Ovary (tissue), 9 donors: Measurements from ENCODE around the gene LRRC4C. TPM values are rescaled to one million over a fixed set of nuclear protein-coding genes. Genes with fewer than 3 reads are reported as not detected.

Source experiments
- DNase-seq, 5 donors: peaks; one replicate each; pipeline ENCODE4 v3.0.0-alpha.2; 2019 to 2020
- H3K27ac ChIP-seq, 2 donors: fragments of 200-600 bp; one replicate each; pipeline versions ENCODE4 v1.5.1 to v1.8.0; 2019 to 2022
- H3K27me3 ChIP-seq: fragments of 200-600 bp; one replicate; pipeline ENCODE4 v1.8.0; 2022
- H3K36me3 ChIP-seq: fragments of 200-600 bp; sonication (generic); one replicate; pipeline ENCODE4 v1.5.1; 2019
- H3K4me1 ChIP-seq: one replicate; pipeline ENCODE4 v1.8.1; 2013; ENCODE audit warnings: mild to moderate bottlenecking, moderate library complexity; ENCODE audit not compliant: insufficient read depth
- H3K4me3 ChIP-seq: fragments of 200-600 bp; sonication (generic); one replicate; pipeline ENCODE4 v1.5.1; 2017
- H3K9me3 ChIP-seq, 2 donors: fragments of 200-600 bp in 1 of 2; sonication (generic) in 1 of 2; one replicate each; pipeline versions ENCODE4 v1.5.1 to v1.8.1; 2013 to 2019; ENCODE audit warnings: mild to moderate bottlenecking in 1 of 2, moderate library complexity in 1 of 2
- EP300 ChIP-seq: sonication (generic); formaldehyde crosslinking; IDR thresholded peaks from one replicate; pipeline ENCODE4 v1.6.1; 2017; ENCODE audit warnings: antibody characterized with exemption
- POLR2A ChIP-seq: fragments of 450-650 bp; IDR thresholded peaks from one replicate; pipeline ENCODE4 v1.6.1; 2017; ENCODE audit warnings: antibody characterized with exemption, mild to moderate bottlenecking, moderate library complexity
- WGBS, 3 donors: extraction: QIAGEN DNeasy Blood & Tissue Kit in 1 of 3; methylation state at CpG; one replicate each; pipeline versions ENCODE4 v1.1.5 to v1.1.7; 2013 to 2017; 5-methylcytosine and 5-hydroxymethylcytosine counted together
- intact Hi-C, 4 donors: fragments of 100-400 bp; cut with DNase I; formaldehyde crosslinking; loops; one replicate each; pipeline versions ENCODE4 v1.11.0 to v1.15.1; 2022 to 2023
- polyA plus RNA-seq, 2 donors: library from polyadenylated mRNA; stranded (reverse); fragments of 200-250 nt in 1 of 2; fragments of 350-450 nt in 1 of 2; fragmentation: Illumina TruSeq in 1 of 2; extraction: RNeasy Lipid Tissue Mini Kit (QIAGEN cat#74804) in 1 of 2; gene quantifications; one replicate each; pipeline ENCODE4 v1.2.3, GENCODE V29; 2013 to 2014
- total RNA-seq, 7 donors: library from RNA; depleted of rRNA in 2 of 7; stranded (reverse); fragments of >200 nt in 2 of 7; fragmentation: NEBNext Ultra II Directional in 3 of 7; extraction: Animal tissue kit (Norgen Biotek cat#: 25700) in 3 of 7; gene quantifications; one replicate each; pipeline versions ENCODE4 v1.1.0 to v1.2.4, GENCODE V29; 2016 to 2023
- TF ChIP-seq, protein P1 (sequence below), 3 donors: fragments of 450-650 bp in 2 of 3; fragments of 200-600 bp in 1 of 3; IDR thresholded peaks; one replicate each; pipeline versions ENCODE4 v1.5.1 to v1.8.0; 2016 to 2022; ENCODE audit warnings: antibody characterized with exemption in 3 of 3, mild to moderate bottlenecking in 1 of 3
- donor health status: DM: no; HTN: no; CAD: no; lungs with moderate emphysema.
- donor health status: DM: no; HTN: no; CAD: no.
- donor health status: Bipolar disorder and iron deficiency.
- donor health status: DM: yes; HTN: yes; CAD: no.
- donor health status: DM: no; HTN: no; CAD: no.
- donor health status: DM: yes; HTN: yes; CAD: no.

LRRC4C gene
- total and polyA plus RNA-seq, 9 donors, result 0.15 to 12.5 (median 0.78) TPM

DNA sequence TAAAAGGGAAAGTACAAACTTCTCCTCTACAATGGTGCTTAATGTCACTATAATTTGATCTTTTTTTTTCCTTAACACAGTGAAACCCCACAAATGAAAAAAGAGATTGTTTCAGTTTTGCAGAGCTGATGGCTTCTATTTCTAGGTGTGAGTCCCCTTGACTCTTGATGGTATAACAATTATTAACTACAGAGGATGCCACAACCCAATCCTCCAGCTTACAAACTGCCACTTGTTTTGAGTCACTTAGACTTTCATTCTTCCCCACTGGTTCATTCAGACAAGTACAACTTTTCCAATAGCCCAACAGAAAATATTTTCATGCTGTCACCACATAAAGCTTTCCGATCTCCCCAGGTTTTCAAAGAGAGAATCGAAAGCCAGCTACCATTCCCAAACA, 812.2 kb downstream of the LRRC4C start:
- H3K4me1 ChIP-seq, result no peaks in the 10 kb centered on the region
- TF ChIP-seq EP300 (no peak), POLR2A (no peak)
- TF ChIP-seq, protein P1, sequence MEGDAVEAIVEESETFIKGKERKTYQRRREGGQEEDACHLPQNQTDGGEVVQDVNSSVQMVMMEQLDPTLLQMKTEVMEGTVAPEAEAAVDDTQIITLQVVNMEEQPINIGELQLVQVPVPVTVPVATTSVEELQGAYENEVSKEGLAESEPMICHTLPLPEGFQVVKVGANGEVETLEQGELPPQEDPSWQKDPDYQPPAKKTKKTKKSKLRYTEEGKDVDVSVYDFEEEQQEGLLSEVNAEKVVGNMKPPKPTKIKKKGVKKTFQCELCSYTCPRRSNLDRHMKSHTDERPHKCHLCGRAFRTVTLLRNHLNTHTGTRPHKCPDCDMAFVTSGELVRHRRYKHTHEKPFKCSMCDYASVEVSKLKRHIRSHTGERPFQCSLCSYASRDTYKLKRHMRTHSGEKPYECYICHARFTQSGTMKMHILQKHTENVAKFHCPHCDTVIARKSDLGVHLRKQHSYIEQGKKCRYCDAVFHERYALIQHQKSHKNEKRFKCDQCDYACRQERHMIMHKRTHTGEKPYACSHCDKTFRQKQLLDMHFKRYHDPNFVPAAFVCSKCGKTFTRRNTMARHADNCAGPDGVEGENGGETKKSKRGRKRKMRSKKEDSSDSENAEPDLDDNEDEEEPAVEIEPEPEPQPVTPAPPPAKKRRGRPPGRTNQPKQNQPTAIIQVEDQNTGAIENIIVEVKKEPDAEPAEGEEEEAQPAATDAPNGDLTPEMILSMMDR (IDR thresholded peaks at IDR 0.05), result no peak
- DNase-seq, result no peak
- H3K9me3 ChIP-seq, result no peaks in the 10 kb centered on the region
- no peaks in the 10 kb centered on the region for H3K27me3 ChIP-seq
- 95 to 98% (median 97%) methylated on average over 2 of the region's 2 CpGs for WGBS, 3 donors
- H3K27ac ChIP-seq, result no peak overlapping the region
- no peak overlapping the region for H3K4me3 ChIP-seq
- H3K36me3 ChIP-seq, result no peaks in the 10 kb centered on the region
- intact Hi-C loops, result no loop called here

DNA sequence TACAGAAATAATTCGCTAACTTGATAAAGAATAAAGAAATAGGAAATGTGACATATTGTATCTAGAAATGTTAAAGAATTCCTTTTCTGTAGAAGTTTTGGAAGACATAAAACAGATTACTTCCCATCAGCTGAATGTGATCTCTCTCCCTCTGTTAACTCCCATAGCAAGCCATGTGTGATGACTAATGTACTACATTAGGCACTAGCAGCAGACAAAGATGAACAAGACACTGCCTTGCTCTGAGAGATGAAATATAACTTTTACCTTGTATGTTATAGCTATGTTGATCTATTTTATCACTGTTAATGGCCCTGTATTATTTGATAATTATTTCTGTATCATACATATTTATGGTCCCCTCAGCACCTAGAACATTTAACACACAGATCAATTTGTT, 817.2 kb downstream of the LRRC4C start:
- no peak for TF ChIP-seq EP300
- TF ChIP-seq POLR2A, result no peak
- TF ChIP-seq, protein P1 (IDR thresholded peaks at IDR 0.05), result no peak
- DNase-seq, result no peak
- Histone ChIP-seq H3K9me3 (no peaks in the 10 kb centered on the region), H3K27me3 (no peaks in the 10 kb centered on the region), H3K4me3 (no peak overlapping the region), H3K4me1 (no peaks in the 10 kb centered on the region), H3K36me3 (no peaks in the 10 kb centered on the region), H3K27ac (no peak overlapping the region)
- 56 to 73% (median 69%) methylated on average over 1 of the region's 1 CpG for WGBS, 3 donors
- intact Hi-C loops, result no loop called here

DNA sequence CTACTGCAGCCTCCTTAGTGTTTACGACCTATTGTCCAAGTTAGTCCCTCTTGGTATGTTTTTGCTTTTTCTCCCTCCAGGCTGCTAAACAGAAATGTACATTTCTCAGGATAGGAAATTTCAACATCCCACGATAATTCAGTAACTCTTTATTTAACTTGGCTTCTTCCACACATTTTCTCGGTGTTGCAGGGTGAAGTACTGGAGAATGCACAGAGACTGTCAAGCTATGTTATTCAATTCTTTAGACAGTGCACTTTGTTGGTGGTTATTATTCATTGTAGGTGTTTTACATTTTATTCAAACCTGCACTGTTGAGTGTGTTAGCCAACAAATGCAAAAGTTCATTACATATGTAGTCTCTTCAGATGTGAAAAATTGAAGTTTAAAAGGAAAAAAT, 839.8 kb downstream of the LRRC4C start:
- 80 to 86% (median 81%) methylated on average over 3 of the region's 3 CpGs for WGBS, 3 donors
- intact Hi-C loops, result no loop called here
- H3K4me3 ChIP-seq, result no peak overlapping the region
- no peak for DNase-seq
- H3K27me3 ChIP-seq, result no peaks in the 10 kb centered on the region
- no peaks in the 10 kb centered on the region for H3K36me3 ChIP-seq
- H3K27ac ChIP-seq, result no peak overlapping the region
- TF ChIP-seq EP300 (no peak), POLR2A (no peak)
- TF ChIP-seq, protein P1 (IDR thresholded peaks at IDR 0.05), result no peak
- no peaks in the 10 kb centered on the region for H3K4me1 ChIP-seq
- H3K9me3 ChIP-seq, result no peaks in the 10 kb centered on the region

DNA sequence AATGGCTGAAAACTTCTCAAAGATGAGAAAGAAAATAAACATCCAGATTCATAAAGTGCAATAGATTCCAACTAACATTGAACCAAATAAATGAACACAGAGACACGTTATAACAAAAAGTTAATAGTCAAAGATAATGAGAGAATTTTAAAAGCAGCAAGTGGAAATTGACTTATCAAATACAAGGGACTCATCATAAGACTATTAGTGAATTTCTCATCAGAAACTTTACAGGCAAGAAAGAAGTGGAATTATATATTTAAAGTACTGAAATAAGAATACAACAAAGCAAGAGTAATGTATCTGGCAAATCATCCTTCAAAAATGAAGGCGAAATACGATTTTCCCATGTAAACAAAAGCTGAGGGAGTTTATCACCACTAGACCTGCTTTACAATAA, 852.7 kb downstream of the LRRC4C start:
- intact Hi-C loops, result no loop called here
- no peak overlapping the region for H3K27ac ChIP-seq
- no peaks in the 10 kb centered on the region for H3K4me1 ChIP-seq
- H3K4me3 ChIP-seq, result no peak overlapping the region
- no peak for DNase-seq
- no peaks in the 10 kb centered on the region for H3K36me3 ChIP-seq
- H3K9me3 ChIP-seq, result no peaks in the 10 kb centered on the region
- TF ChIP-seq, protein P1 (IDR thresholded peaks at IDR 0.05), result no peak
- TF ChIP-seq POLR2A, result no peak
- TF ChIP-seq EP300, result no peak
- WGBS, 3 donors, result 81 to 88% (median 86%) methylated on average over 3 of the region's 3 CpGs
- H3K27me3 ChIP-seq, result no peaks in the 10 kb centered on the region
